ENCODE data around the gene CBR1.
"Not testable (repeated sequence)": the region's sequence is repeated elsewhere in the genome, so short reads cannot be mapped to it uniquely, and the experiment has no call there.

- TF ChIP-seq CTCF (IDR thresholded peaks at IDR 0.05; ENCODE audit: insufficient read depth, low read length, poor library complexity, severe bottlenecking); EZH2phosphoT487 (conservative IDR thresholded peaks at IDR 0.05; ENCODE audit: low read length): not testable (repeated sequence)
Observed at GRCh38 chr21:36099695-36100211, 29.9 kb downstream of the CBR1 start.

Data from SU-DHL-6 (cell line).